HG03045 (cell line): ENCODE data around the gene FILIP1L.

ENCODE experiments used
- ATAC-seq: cut with Tn5 transposase; IDR thresholded peaks from one replicate; pipeline ENCODE4 v1.9.1; 2021; ENCODE audit warnings: mild to moderate bottlenecking, moderate library complexity; ENCODE audit not compliant: unreplicated experiment

Gene FILIP1L

DNA sequence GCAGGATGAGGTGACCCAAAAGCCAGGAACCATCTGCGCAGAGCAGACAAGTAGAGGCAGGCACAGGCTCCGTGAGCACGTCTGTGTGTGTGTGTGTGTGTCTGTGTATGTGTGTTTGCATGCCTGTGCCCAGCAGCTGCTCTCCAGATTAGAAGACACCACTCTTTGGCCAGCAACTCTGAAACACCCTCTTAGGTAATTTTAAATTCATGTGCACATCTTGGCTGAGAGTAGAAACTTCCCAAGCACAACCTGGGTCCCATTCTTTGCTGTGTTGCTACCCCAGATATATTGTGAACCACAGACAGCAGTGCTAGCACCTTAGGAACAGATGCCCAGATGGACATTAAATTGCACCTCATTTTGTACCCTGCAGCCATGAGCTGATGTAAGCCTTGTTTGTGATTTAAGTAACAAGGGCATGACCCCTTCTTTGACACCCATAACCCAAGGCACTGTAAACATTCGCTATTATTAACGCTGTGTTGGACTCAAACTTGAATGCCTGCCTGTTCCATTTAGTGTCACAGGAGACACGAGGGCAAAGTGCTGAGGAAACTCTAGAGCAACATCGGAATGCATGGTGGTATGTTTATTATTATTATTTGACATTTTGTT, at the start of gene FILIP1L:
Gene FILIP1L (minus strand): TSS at position 89 of the 618 bp plus-strand sequence.
- ATAC-seq: no peak

DNA sequence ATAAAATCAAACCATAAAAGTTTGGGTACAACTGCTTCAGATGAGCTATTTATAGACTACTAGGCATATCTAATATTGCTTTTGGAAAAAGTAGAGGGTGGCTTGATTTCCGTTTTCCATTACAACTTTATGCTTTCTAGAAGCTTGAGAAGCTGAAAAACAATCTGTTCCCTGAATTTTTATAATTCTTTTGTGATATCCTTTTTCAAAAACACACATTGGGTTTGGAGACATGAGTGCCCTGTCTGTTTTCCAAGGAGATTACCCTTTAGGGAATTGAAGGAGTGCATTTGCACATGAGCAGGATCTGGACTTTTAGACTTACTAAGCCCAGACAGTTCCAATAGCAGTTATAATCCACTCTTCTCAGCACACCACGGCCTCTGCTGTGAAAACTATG, 49.5 kb upstream of the FILIP1L start:
- no peak for ATAC-seq

DNA sequence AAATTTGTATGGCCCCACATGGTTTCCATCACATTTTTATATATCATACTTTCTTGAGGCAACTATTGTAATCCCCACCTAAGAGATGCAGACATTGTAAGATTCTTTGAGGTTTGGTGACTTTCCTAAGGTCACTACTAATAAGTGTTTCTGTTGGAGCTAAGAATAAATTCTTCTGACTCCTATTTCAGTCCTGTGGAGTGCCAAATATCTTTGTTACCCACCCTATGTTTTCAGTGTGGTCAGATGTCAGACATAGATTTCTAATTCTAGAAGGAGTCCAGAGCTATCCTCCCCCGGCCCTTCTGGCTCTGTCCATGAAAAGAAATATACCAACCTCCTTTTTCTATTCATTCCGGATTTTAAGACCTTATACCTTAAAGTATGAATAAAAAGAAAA, 46.2 kb upstream of the FILIP1L start:
- ATAC-seq: no peak

DNA sequence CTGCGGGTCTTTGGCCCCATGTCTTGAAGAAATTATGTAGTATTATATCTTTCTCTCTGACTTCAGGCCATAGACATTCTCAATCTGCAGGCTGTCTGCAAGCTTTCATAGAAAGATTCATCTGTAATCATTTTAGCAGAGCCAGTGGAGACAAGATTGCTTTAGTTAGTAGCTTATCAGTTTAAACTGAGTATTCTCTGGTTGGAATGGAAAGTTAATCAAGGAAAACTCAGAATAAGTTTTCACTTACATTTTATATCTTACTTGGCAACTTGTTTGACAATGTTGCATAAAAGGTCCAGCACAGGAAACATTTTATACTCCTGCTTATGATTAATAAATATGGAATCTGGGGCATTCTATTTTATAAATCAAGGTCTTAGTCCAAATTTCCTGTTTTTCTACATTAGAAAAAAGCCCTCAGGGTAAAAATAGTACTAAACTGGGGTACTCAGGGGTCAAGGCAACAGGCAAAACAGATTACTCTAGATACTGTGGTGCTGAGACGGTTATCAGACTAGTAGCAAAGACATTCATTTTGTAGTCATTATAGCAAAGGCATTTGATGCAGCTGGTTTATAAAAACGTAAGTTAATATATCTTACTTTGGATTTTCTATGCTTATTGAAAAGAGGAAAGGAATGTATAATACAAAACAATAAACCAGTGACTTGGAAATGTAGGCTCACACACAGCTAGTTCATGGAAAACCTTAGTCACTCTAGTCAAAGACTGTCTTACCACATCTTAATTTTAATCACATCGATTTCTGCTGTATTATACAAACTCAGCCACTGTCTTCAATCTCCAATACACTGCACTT, 45.2 kb upstream of the FILIP1L start:
- no peak for ATAC-seq

DNA sequence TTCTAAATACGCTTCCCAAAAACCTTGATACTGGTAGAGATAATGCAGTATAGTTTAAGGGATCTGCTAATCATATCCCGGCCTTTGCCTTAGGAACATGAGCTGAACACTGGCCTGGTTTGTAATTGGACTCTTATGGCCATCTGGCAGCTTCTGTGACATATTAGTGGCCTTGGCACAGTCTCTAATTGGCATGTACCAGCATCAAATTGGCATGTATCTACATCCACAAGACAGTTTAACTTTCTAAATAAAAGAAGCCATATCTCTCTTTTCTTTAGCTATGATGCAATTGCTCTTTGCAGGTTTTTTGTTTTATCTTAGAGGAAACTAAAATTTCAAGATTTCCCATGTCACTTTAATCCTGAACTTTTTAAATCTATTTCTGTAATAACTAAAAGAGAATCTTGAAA, 44.6 kb upstream of the FILIP1L start:
- no peak for ATAC-seq

DNA sequence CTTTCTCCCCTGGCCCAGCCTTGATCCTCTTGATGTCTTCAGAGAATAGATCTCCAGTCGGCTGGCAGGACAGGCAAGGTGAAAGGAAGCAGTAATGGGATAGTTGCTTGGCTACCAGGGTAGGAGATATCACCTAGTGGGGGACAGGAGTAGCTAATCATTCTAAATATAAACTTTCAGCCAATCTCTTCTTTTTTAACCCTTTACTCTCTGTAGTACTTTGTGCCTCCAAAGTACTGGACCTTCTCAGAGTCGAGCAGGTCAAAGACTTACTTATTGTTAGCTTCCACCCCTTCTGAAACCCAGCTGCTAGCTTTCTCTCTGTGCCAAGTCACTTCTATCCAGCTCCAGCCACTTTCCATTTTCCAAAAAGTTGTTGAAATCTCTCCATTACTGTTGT, 43.4 kb upstream of the FILIP1L start:
- no peak for ATAC-seq

DNA sequence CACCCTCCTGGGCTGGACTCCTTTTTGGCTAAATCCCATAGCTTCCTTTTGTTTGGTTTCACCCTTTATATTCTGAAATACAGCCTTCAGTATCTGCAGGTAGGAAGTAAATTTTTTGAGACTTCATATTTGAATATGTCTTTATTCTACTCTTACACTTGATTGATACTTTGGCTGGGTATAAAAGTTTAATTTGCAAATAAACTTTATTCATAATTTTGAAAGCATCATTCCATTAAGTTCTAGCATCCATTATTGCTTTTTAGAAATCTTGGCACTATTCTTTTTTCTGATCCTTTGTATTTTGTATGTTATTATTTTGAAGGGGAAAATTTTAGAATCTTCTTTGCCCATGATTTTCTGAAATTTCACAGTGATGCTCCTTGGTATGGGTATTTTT, 41.3 kb upstream of the FILIP1L start:
- no peak for ATAC-seq

DNA sequence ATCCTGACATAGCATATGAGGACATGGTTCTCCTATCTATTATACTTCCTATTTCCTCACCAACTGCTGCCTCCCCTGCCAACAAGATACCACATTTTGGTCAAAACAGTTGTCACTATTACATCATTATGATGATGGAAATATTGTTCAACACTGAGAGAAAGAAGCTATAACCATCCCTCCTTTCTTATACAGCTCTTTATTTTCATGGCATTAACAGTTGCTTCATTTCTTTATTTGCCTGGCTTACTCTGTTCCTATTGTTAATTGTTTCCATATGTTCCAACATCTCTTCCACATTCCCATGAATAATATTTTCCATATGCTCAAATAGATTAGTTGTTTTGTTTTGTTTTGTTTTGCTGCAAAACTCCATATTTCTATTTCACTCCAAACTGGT, 40.8 kb upstream of the FILIP1L start:
- ATAC-seq: no peak

DNA sequence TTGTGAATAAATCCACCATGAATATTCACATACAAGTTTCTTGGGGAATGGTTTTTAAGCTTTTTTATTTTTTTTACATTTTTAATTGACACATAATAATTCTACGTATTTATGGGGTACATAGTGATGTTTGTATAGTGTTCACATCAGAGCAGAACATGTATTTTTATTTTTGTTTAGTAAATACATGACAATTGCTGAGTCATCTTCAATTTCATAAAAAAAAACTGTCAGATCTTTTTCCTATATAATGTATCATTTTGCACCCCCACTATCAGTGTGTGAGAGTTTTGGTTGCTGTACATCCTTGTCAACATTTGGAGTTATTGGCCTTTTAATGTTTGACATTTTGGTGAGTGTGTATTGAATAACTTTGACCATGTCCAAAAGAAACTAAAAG, 39.9 kb upstream of the FILIP1L start:
- ATAC-seq: no peak

DNA sequence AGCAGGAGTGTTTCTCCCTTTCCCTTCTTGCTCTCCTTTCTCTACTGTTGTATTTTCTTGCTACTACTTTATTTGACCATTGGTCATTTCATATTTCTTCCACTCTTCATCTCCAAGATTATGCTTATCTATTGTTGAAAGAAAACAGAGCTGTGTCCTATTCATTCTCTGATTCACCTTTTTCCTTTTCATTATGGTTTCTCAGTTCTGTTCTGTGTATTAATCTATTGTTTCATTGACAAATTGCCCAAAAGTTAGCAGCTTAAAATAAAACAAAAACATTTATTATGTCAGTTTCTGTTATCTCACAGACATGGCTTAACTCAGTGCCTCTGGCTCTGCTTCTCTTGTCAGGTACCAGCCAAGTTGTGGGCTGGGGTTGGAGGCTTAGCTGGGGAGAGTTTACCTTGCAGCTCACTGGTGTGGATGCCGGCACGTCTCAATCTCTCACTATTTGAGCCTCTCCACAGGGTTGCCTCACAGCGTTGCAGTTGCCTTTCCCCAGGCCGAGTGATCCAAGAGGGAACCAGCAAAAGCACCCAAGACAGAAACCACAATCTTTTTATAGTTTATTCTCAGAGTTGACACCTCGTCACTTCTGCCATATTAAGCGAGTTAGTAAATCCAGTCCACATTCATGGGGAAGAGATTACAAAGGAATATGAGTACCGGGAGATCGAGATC, 36.9 kb upstream of the FILIP1L start:
- ATAC-seq: no peak

DNA sequence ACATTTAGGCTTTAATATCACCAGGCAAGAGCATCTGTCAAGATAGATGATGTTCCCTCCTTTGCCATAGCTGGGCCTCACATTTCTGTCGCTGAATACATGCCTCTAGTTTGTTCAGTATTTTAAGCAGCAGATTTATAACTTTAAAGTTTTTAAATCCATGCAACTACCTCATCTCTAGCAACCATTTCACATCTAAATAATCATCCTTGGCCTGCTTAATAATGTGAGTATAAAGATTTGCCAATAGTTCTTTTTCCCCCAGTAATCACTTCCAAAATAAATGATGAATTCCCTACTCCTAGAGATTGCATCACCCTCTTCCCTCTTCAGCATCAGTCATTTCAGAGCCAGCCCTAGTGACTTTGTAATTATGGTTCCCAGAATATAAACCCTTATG, 36.2 kb upstream of the FILIP1L start:
- ATAC-seq: no peak

DNA sequence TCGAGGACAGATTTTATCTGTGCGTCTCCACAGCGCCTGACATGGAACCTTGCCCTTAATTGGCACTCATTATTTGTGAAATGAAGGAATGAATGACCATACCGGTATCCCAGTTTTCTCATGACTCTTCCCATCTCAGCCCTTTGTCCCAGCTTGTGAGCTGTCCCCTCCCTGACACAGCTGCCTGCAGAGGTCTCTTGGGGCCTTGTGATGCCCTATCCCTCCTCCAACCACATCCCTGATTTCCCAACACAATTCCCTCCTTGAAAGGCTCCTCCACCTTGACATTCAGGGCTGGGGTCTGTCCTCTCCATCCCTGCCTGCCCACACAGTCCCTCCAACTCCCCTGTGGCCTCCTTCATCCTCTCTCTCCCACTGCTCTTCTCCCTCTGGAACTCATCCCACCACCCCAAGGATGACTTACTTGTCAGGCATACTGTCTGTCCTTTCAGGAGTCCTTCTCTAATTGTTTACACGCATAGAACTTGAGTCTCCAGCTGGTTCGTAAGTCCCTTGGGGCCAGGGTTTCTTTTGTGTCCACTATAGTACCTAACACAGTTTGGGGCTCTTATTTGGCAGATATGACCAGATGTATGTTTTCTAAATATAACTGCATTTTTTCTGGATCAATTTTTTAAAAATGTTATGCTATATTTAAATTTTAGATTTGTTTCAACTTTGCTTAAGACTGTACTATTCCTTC, 35.6 kb upstream of the FILIP1L start:
- ATAC-seq: no peak

DNA sequence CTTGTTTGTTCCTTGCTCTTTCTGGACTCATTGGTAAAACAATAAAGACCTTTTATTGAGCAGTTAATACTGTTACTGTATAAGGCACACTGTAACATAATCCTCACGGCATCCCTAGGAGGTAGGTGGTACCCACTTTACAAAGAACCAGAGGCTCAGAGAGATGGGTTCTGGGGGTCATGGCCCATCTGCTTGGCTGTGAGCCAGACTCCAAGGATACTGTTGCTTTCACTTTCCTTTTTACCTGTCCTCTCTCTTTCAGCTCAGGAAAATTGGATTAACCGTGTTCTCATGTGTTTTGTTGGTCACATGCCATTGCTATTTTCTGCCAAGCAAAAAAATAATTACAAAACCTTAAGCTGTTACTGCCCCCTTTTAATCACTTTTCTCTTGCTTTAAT, 34.8 kb upstream of the FILIP1L start:
- ATAC-seq: no peak

DNA sequence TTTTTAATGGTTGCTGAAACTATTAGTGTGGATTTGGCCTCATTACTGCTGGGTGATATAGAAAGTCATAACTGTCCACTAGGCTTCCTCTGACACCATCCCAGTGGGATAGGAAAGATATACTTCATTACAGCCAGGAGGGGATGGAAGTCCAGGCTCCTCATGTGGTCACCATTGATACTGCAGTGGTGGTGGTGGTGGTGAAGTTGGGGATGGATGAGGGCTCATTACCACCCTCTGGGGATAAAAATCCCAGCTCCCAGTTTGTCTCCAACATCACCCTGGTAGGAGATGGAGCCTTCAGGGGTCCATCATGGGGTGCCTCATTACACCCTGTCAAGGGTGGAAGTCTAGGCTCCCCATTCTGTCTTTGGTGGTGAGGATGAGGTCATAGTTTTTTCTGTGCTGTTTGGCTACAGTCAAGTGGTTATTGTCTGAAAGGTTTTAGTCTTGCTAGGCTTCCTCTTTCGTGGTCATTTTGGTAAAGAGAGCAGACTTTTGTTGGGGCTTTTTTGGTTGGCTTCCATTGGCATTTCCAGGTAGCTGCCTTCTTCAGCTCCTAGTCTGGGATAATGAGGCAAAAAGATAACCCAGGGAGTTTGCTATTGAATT, 30.1 kb upstream of the FILIP1L start:
- ATAC-seq: no peak

DNA sequence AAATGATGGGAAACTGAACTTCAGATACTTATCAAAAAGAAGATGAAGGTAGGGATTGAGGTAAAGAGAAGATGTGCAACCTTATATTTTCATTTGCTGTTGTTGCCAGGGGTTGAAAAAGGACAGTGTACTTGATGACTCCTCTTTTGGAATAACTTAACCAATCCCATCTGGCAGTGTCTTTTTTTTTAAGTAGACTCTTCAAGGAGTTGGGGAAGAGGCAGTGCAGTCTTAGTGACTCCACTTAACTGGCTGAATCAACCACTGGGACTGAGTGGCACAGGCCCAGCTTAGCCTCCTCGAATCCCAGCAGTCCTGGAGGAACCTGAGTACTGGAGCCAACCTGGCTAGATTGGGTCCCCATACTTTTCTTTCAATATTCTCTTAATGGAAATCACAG, 27.3 kb upstream of the FILIP1L start:
- no peak for ATAC-seq

DNA sequence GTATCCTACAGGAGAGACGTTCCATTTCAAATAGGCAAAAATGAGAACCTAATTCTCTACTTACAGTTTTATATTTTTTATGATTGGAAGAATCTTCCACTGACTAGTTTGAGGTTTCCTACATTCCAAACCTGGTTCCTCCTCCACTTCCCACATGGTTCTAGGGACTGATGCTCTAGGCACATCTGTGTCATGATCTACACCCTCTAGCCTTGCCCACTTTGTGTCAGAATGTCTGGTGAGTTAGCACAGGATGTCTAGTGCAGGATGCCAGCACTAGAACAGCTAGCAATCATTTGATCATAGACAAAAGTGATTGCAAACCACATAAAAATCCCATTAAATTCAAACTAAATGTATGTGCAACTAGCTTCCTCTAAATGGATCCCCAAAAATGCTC, 26.7 kb upstream of the FILIP1L start:
- ATAC-seq: no peak

DNA sequence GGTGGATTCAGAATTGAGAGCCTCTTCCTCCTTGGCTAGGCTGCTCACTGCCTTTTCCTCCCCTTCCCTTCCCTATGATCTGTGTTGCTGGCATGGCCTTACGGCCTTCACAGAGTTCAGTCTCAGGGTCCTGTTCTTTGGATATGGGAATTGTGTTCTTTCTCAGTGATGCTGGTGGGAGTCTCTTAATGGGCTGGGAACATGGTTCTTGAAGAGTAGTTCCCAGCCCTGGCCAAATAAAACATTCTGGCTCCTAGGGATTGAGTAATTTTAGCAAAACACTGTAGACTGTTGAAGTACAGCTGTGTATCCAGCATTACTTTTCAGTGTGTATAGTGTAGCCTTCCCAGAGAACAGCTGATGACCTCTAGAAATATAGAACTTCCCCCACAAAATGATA, 22.6 kb upstream of the FILIP1L start:
- ATAC-seq: no peak

DNA sequence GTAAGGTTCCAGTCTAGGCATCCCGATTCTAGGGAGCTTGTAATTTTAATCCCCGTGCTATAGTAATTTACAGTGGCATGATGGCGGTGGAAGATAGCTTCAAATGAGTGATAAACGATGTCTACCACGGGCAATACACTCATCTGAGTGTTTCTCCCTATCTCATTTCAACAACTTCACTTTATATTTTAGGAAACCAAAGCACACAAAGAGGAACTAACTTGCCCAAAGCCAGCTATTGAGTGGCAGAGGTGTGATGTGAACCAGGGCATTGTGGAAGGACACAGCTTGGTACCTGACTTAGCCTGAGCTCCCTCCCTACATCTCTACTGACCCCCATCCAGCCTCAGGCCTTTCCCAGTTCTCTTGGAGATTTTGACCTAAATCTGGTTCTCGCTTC, 16.9 kb upstream of the FILIP1L start:
- no peak for ATAC-seq

DNA sequence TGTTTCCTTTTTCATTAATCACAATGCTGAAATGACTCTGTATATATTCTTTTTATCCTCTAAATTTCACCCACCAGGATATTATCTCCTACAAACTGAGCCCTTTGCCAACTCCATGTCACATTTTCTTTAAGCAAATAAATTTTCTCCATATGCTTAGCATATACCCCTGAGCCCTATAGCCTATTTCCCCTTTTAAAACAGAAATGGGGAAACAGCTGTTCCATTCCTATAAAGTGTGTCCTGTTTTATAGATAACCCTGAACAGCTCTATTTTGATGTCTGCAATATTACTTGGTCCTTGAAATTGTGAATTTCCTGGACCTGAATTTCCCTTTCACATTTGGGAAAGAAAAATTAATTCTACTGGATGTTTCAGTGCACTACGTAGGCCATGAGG, 15.6 kb upstream of the FILIP1L start:
- no peak for ATAC-seq

DNA sequence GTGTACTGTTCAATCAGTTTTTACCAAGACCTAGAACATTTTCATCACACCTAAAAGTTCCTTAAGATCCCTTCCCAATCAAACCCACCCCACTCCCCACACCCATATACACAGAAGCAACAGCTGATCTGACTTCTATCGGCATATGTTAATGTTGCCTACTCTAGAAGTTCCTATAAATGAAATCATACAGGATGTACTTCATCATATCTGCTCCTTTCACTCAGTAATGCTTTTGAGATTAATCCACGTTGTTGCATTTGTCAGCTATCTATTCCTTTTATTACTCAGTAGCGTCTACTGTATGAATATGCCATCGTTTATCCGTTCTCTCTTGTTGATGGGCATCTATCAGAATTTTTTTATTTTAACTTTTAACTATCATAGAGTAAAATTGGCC, 14.3 kb upstream of the FILIP1L start:
- no peak for ATAC-seq

DNA sequence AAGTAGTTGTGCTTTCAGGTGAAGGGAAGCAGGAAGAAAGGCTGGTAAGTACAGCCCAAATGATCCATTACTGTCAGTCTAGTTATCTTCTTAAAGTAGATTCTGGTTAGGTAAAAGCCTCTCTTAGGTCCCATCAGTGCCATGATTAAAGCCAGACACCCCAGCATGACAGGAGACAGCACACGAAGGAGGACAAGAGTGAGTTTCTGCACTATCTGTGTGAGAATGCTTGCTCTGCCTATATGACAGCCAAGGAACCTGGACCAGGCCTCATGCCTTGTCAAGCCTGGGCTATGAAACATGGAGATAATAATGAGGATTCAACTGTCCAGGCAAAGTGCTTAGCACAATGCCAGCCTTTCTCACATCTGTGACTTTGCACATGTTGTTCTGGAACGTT, 13.5 kb upstream of the FILIP1L start:
- no peak for ATAC-seq
